ENCODE data around the gene OSCAR.

GRCh38 chr19:54133312-54133956 is 32.8 kb upstream of the OSCAR start:
- no peak for TF ChIP-seq POLR2A (IDR thresholded peaks at IDR 0.05; ENCODE audit: low read length)
- no peak for TF ChIP-seq GATA1 (IDR thresholded peaks at IDR 0.05; ENCODE audit: low read depth, low read length)

Measured in erythroblast (primary cell).